Upper lobe of left lung (tissue), 6 donors: ENCODE results near the gene TMTC1. TPM values are rescaled to one million over a fixed set of nuclear protein-coding genes. Genes with fewer than 3 reads are reported as not detected.

Source experiments
- ATAC-seq, 2 donors: fragments of 200-7000 bp; cut with Tn5 transposase; one replicate each; pipeline ENCODE4 v1.9.1; 2022; ENCODE audit warnings: mild to moderate bottlenecking in 2 of 2, moderate library complexity in 2 of 2; ENCODE audit not compliant: low FRiP score in 2 of 2
- DNase-seq, 2 donors: peaks; one replicate each; pipeline ENCODE4 v3.0.0-alpha.2; 2019 to 2020
- H3K27ac ChIP-seq, 4 donors: fragments of 200-600 bp; sonication (generic); one replicate each; pipeline ENCODE4 v1.5.1; 2016 to 2019
- H3K27me3 ChIP-seq, 4 donors: fragments of 200-600 bp; sonication (generic); one replicate each; pipeline ENCODE4 v1.5.1; 2017 to 2019
- H3K36me3 ChIP-seq, 4 donors: fragments of 200-600 bp; sonication (generic); one replicate each; pipeline ENCODE4 v1.5.1; 2016 to 2019
- H3K4me1 ChIP-seq, 4 donors: fragments of 200-600 bp; sonication (generic); one replicate each; pipeline ENCODE4 v1.5.1; 2018 to 2019
- H3K4me3 ChIP-seq, 4 donors: fragments of 200-600 bp; sonication (generic); one replicate each; pipeline ENCODE4 v1.5.1; 2017 to 2019; ENCODE audit warnings: mild to moderate bottlenecking in 2 of 4, moderate library complexity in 1 of 4
- H3K9me3 ChIP-seq, 4 donors: fragments of 200-600 bp; sonication (generic); one replicate each; pipeline ENCODE4 v1.5.1; 2018 to 2019
- EP300 ChIP-seq, 4 donors: sonication (generic); formaldehyde crosslinking; IDR thresholded peaks; one replicate each; pipeline ENCODE4 v1.5.1; 2017; ENCODE audit warnings: antibody characterized with exemption in 4 of 4, control low read depth in 2 of 4
- POLR2A ChIP-seq, 4 donors: fragments of 450-650 bp; IDR thresholded peaks; one replicate each; pipeline ENCODE4 v1.5.1; 2016 to 2017; ENCODE audit warnings: antibody characterized with exemption in 4 of 4, mild to moderate bottlenecking in 2 of 4
- POLR2AphosphoS5 ChIP-seq, 2 donors: sonication (generic); formaldehyde crosslinking; IDR thresholded peaks; one replicate each; pipeline ENCODE4 v1.5.1; 2017; ENCODE audit warnings: antibody characterized with exemption in 2 of 2
- WGBS, 2 donors: methylation state at CpG; one replicate each; pipeline ENCODE4 v1.1.5; 2017 to 2018; 5-methylcytosine and 5-hydroxymethylcytosine counted together
- total RNA-seq, 6 donors: library from RNA; depleted of rRNA in 4 of 6; stranded (reverse); fragments of >200 nt in 4 of 6; gene quantifications; one replicate each; pipeline versions ENCODE4 v1.1.0 to v1.2.1, GENCODE V29; 2016 to 2021
- TF ChIP-seq, protein P1 (sequence below), 6 experiments: fragments of 450-650 bp in 4 of 6; fragments of 200-600 bp in 2 of 6; sonication (generic) in 2 of 6; IDR thresholded peaks; one replicate each; pipeline ENCODE4 v1.5.1; 2016 to 2019; ENCODE audit warnings: antibody characterized with exemption in 6 of 6
- donor health status: DM: no; HTN: no; CAD: no; lungs with moderate emphysema.
- donor health status: DM: no; HTN: yes; CAD: no; lungs with severe emphysema.

The TMTC1 gene
- total RNA-seq, 6 donors from 2014 or later, result 25.1 to 39.3 (median 29.7) TPM

DNA sequence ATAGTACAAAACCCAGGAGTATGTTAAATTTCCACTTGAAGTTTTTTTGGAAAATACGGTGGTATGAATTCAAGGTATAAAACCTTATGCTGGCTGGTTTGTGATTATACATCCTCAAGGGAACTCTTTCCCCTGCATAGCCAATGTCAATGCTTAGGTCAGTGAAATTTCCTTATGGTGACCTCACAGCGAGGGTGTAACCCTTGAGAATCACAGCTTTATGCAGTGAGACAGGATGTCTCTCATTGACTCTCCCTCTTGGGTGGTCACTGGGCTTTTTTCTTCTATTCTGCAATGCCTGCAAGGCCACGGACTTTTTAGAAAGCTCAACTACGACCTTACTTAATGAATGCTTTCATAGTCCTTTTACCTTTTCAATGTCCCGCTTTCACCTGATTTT is 64.4 kb downstream of the TMTC1 start:
- H3K9me3 ChIP-seq, result no peaks in the 10 kb centered on the region
- H3K36me3 ChIP-seq, result no peaks in the 10 kb centered on the region
- H3K27ac ChIP-seq, result no peak overlapping the region
- no peaks in the 10 kb centered on the region for H3K4me1 ChIP-seq
- 55 to 66% methylated on average over 5 of the region's 5 CpGs for WGBS, 2 donors
- ATAC-seq (peak in 1 of 2 donors; percentile 46), DNase-seq (no peak)
- H3K4me3 ChIP-seq, result no peak overlapping the region
- TF ChIP-seq, protein P1, sequence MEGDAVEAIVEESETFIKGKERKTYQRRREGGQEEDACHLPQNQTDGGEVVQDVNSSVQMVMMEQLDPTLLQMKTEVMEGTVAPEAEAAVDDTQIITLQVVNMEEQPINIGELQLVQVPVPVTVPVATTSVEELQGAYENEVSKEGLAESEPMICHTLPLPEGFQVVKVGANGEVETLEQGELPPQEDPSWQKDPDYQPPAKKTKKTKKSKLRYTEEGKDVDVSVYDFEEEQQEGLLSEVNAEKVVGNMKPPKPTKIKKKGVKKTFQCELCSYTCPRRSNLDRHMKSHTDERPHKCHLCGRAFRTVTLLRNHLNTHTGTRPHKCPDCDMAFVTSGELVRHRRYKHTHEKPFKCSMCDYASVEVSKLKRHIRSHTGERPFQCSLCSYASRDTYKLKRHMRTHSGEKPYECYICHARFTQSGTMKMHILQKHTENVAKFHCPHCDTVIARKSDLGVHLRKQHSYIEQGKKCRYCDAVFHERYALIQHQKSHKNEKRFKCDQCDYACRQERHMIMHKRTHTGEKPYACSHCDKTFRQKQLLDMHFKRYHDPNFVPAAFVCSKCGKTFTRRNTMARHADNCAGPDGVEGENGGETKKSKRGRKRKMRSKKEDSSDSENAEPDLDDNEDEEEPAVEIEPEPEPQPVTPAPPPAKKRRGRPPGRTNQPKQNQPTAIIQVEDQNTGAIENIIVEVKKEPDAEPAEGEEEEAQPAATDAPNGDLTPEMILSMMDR (IDR thresholded peaks at IDR 0.05), result no peak
- TF ChIP-seq POLR2AphosphoS5 (IDR thresholded peaks at IDR 0.05) (no peak), POLR2A (IDR thresholded peaks at IDR 0.05) (no peak), EP300 (IDR thresholded peaks at IDR 0.05) (no peak)
- H3K27me3 ChIP-seq, result no peaks in the 10 kb centered on the region

DNA sequence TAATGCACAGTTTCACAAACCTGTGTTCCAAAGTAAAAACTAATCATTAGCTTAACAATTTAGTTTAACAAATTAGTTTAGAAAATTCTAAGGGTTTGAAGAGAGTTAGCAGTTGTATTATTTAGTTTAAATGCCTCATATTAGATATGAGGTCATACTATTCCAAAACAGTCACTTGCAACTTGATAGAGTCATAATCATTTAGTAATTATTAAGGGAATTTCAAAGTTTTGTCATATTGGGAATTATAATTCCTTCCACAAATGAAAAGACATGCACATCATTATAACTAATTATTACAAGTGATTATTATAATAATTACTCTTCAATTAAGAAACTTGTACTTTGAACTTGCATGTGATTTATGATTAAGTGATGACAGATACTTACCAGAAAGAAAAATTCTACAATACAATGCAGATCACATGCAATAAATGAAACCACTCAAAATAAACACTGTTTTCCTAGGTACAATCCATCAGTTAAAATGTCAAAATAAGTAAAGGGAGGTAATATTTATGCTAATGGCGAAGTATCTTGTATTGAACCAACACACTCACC is 66.1 kb downstream of the TMTC1 start:
- Histone ChIP-seq H3K27ac (no peak overlapping the region), H3K9me3 (no peaks in the 10 kb centered on the region), H3K27me3 (no peaks in the 10 kb centered on the region), H3K4me3 (no peak overlapping the region), H3K4me1 (no peaks in the 10 kb centered on the region), H3K36me3 (no peaks in the 10 kb centered on the region)
- WGBS, 2 donors, result 0% methylated on average over 1 of the region's 1 CpG
- ATAC-seq, result no peak
- DNase-seq, result no peak
- TF ChIP-seq, protein P1 (IDR thresholded peaks at IDR 0.05), result no peak
- TF ChIP-seq POLR2A (IDR thresholded peaks at IDR 0.05) (no peak), EP300 (IDR thresholded peaks at IDR 0.05) (no peak), POLR2AphosphoS5 (IDR thresholded peaks at IDR 0.05) (no peak)

DNA sequence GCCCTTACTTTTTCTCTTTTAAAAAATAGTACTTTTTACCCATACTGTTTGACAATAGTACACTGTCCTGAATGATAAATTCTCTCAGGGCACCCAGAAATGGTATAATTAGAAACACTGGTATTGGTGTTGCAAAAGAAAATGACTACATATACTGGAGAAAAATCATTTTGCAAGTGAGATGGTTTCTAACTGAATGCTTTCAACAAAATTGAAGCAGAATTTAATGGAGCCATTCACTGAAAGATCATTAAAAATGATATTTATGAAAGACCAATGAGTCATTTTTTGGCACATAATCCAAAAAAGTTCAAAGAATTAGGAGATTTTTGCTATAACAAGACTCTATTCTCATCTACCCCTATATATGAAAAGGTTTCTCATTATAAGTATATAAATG is 68.8 kb downstream of the TMTC1 start:
- Histone ChIP-seq H3K36me3 (no peaks in the 10 kb centered on the region), H3K4me3 (no peak overlapping the region), H3K27me3 (no peaks in the 10 kb centered on the region), H3K27ac (no peak overlapping the region), H3K9me3 (no peaks in the 10 kb centered on the region), H3K4me1 (no peaks in the 10 kb centered on the region)
- ATAC-seq, result no peak
- DNase-seq, result no peak
- TF ChIP-seq POLR2AphosphoS5 (IDR thresholded peaks at IDR 0.05) (no peak), EP300 (IDR thresholded peaks at IDR 0.05) (no peak), POLR2A (IDR thresholded peaks at IDR 0.05) (no peak)
- TF ChIP-seq, protein P1 (IDR thresholded peaks at IDR 0.05), result no peak

DNA sequence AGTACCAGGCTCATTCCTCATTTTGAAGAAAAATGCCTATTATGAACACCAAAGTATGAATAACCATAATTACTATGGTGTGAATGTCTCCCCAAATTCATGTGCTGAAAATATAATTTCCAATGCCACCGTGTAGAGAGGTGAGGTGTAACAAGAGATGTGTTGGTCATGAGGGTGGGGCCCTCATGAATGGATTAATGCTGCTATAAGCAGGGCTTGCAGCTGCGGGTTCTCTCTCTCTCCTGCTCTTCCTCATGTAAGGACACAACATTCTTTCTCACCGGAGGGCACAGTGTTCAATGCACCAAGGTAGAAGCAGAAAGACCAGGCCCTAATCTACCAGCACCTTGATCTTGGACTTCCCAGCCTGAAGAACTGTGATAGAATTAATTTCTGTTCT is 70.0 kb downstream of the TMTC1 start:
- Histone ChIP-seq H3K27ac (no peak overlapping the region), H3K9me3 (no peaks in the 10 kb centered on the region), H3K4me1 (no peaks in the 10 kb centered on the region), H3K4me3 (no peak overlapping the region), H3K36me3 (no peaks in the 10 kb centered on the region), H3K27me3 (no peaks in the 10 kb centered on the region)
- ATAC-seq, result no peak
- no peak for DNase-seq
- 77 to 79% methylated on average over 3 of the region's 3 CpGs for WGBS, 2 donors
- no peak for TF ChIP-seq POLR2AphosphoS5 (IDR thresholded peaks at IDR 0.05)
- no peak for TF ChIP-seq EP300 (IDR thresholded peaks at IDR 0.05)

DNA sequence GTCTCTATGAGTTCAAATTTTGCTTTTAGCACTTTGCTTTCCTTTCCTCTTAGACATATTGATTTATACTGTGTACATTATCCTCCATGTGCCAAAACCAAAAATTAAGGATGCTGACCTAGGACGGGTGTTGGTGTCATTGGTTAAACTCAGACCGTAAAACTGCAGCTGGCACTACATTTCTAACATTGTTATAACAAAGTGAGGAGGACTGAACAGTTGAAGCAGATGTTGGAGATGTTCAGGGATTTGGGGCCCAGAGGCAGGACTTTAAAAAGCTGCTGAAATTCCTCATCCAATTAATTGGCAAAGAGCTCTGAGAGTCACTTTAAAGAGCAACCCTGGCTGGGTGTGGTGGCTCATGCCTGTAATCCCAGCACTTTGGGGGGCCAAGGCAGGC is 72.4 kb downstream of the TMTC1 start:
- 78 to 82% methylated on average over 2 of the region's 2 CpGs for WGBS, 2 donors
- Histone ChIP-seq H3K4me1 (no peaks in the 10 kb centered on the region), H3K27me3 (no peaks in the 10 kb centered on the region), H3K9me3 (no peaks in the 10 kb centered on the region), H3K36me3 (no peaks in the 10 kb centered on the region), H3K4me3 (no peak overlapping the region), H3K27ac (no peak overlapping the region)
- TF ChIP-seq POLR2AphosphoS5 (IDR thresholded peaks at IDR 0.05), result no peak
- no peak for TF ChIP-seq EP300 (IDR thresholded peaks at IDR 0.05)
- TF ChIP-seq POLR2A (IDR thresholded peaks at IDR 0.05), result no peak
- TF ChIP-seq, protein P1 (IDR thresholded peaks at IDR 0.05), result no peak
- DNase-seq (no peak), ATAC-seq (no peak)
